ENCODE measurements around the gene PARVB. TPM values are rescaled to one million over a fixed set of nuclear protein-coding genes. Genes with fewer than 3 reads are reported as not detected.

PARVB gene
- total RNA-seq, 6 experiments from 2014 or later = 36.5 to 44.2 (median 38.9) TPM

GRCh38 chr22:44191036-44191454, 166.9 kb downstream of the PARVB start:
- peaks cover 21% of the 10 kb centered on the region for H3K27me3 Mint-ChIP-seq (ENCODE audit: insufficient read depth)
- TF ChIP-seq CTCF (IDR thresholded peaks at IDR 0.05) = no peak
- DNase-seq = no peak
- no peaks in the 10 kb centered on the region for H3K4me1 Mint-ChIP-seq (ENCODE audit: low read depth)
- no peak overlapping the region for H3K4me3 Mint-ChIP-seq
- no peaks in the 10 kb centered on the region for H3K36me3 Mint-ChIP-seq (ENCODE audit: low read depth)
- H3K27ac Mint-ChIP-seq = no peak overlapping the region
- no peaks in the 10 kb centered on the region for H3K9me3 Mint-ChIP-seq

GRCh38 chr22:44192098-44192815, 168.2 kb downstream of the PARVB start:
- Mint-ChIP-seq H3K4me3 (no peak overlapping the region), H3K4me1 (ENCODE audit: low read depth) (no peaks in the 10 kb centered on the region), H3K36me3 (ENCODE audit: low read depth) (no peaks in the 10 kb centered on the region), H3K9me3 (no peaks in the 10 kb centered on the region), H3K27ac (no peak overlapping the region), H3K27me3 (ENCODE audit: insufficient read depth) (peaks cover 21% of the 10 kb centered on the region)
- no peak for TF ChIP-seq CTCF (IDR thresholded peaks at IDR 0.05)
- DNase-seq = no peak

GRCh38 chr22:44192816-44193534, 168.9 kb downstream of the PARVB start:
- no peaks in the 10 kb centered on the region for H3K4me1 Mint-ChIP-seq (ENCODE audit: low read depth)
- H3K9me3 Mint-ChIP-seq = no peaks in the 10 kb centered on the region
- peaks cover 23% of the 10 kb centered on the region for H3K27me3 Mint-ChIP-seq (ENCODE audit: insufficient read depth)

GRCh38 chr22:44193535-44193891, 169.4 kb downstream of the PARVB start:
- no peak for DNase-seq
- no peak overlapping the region for H3K4me3 Mint-ChIP-seq
- H3K4me1 Mint-ChIP-seq (ENCODE audit: low read depth) = no peaks in the 10 kb centered on the region
- no peaks in the 10 kb centered on the region for H3K9me3 Mint-ChIP-seq
- H3K36me3 Mint-ChIP-seq (ENCODE audit: low read depth) = no peaks in the 10 kb centered on the region
- H3K27ac Mint-ChIP-seq = no peak overlapping the region
- H3K27me3 Mint-ChIP-seq (ENCODE audit: insufficient read depth) = peaks cover 23% of the 10 kb centered on the region
- no peak for TF ChIP-seq CTCF (IDR thresholded peaks at IDR 0.05)

More at GRCh38 chr22:44192816-44193534, 168.9 kb downstream of the PARVB start:
- Mint-ChIP-seq H3K36me3 (ENCODE audit: low read depth) (no peaks in the 10 kb centered on the region), H3K27ac (no peak overlapping the region), H3K4me3 (no peak overlapping the region)
- TF ChIP-seq CTCF (IDR thresholded peaks at IDR 0.05) = no peak
- no peak for DNase-seq

- Mint-ChIP-seq H3K4me3 (no peak overlapping the region), H3K4me1 (ENCODE audit: low read depth) (no peaks in the 10 kb centered on the region), H3K9me3 (no peaks in the 10 kb centered on the region), H3K36me3 (ENCODE audit: low read depth) (no peaks in the 10 kb centered on the region), H3K27ac (no peak overlapping the region), H3K27me3 (ENCODE audit: insufficient read depth) (peaks cover 29% of the 10 kb centered on the region)
- no peak for DNase-seq
- TF ChIP-seq CTCF (IDR thresholded peaks at IDR 0.05) = no peak
Measured at GRCh38 chr22:44194569-44194968, 170.5 kb downstream of the PARVB start.

Measured in HFFc6 (cell line).